Progenitor cell of endocrine pancreas (in vitro differentiated cells): ENCODE data around the gene FIZ1. TPM values are rescaled to one million over a fixed set of nuclear protein-coding genes. Genes with fewer than 3 reads are reported as not detected.
A peak's percentile ranks its signal among the peaks of the same experiment; 100 is the strongest.

ENCODE experiments used
- DNase-seq: peaks from one replicate; pipeline ENCODE4 v3.0.0; 2021; ENCODE audit warnings: low spot score; ENCODE audit not compliant: unreplicated experiment
- H3K27ac Mint-ChIP-seq: 2 replicates; pipeline ENCODE4 v1.8.0; 2021; ENCODE audit warnings: mild to moderate bottlenecking, moderate library complexity, mixed read lengths
- H3K27me3 Mint-ChIP-seq: 2 replicates; pipeline ENCODE4 v1.8.0; 2021; ENCODE audit warnings: mixed read lengths
- H3K36me3 Mint-ChIP-seq: 2 replicates; pipeline ENCODE4 v1.8.0; 2022; ENCODE audit warnings: mixed read lengths; ENCODE audit not compliant: insufficient read depth
- H3K4me1 Mint-ChIP-seq: 2 replicates; pipeline ENCODE4 v1.8.0; 2021; ENCODE audit warnings: low read depth, mixed read lengths
- H3K4me3 Mint-ChIP-seq: 2 replicates; pipeline ENCODE4 v1.8.0; 2021; ENCODE audit warnings: low read depth, mild to moderate bottlenecking, moderate library complexity, mixed read lengths
- H3K9me3 Mint-ChIP-seq: 2 replicates; pipeline ENCODE4 v1.8.0; 2021; ENCODE audit warnings: low read depth, mixed read lengths
- total RNA-seq: library from RNA; stranded (reverse); gene quantifications from 2 replicates; pipeline ENCODE4 v1.2.1, GENCODE V29; 2021
- TF ChIP-seq, protein P1 (sequence below): fragments of 200-600 bp; sonication (generic); IDR thresholded peaks from one replicate; pipeline ENCODE4 v1.5.0; 2021; ENCODE audit warnings: antibody characterized with exemption, mild to moderate bottlenecking; ENCODE audit not compliant: unreplicated experiment

The FIZ1 gene
- total RNA-seq, 1 donor from 2014 or later, result 39.0 TPM

DNA sequence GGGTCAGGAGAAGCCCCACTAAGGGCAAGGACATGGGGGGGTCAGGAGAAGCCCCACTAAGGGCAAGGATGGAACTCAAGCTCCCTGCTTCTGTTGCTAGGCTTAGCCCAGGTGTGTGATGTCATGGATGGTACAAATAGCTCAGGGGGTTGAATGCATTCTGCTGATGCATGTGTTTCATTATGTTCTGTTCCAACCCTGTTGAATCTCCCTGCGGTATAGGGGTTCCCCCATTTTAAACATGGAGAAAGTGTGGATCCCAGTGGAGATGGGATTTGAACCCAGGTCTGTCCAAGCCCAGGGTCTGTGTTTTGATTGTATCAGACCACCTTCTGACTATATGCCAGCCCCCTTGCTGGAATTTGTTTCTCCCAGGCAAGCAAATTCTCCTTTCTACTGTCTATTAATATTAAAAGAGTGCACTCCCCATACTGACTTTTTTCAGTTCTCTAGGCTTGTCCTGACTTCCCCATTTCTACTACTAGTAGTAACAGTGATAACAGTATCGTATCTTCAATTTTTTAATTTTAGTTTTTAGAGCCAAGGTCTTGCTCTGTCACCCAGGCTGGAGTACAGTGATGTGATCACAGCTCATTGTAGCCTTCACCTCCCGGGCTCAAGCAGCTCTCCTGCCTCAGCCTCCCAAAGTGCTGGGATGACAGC, 12.8 kb upstream of the FIZ1 start:
- Mint-ChIP-seq H3K27ac (peak overlapping the region; percentile 45), H3K9me3 (no peaks in the 10 kb centered on the region), H3K4me1 (peaks cover 3% of the 10 kb centered on the region), H3K27me3 (no peaks in the 10 kb centered on the region), H3K4me3 (no peak overlapping the region), H3K36me3 (peaks cover 18% of the 10 kb centered on the region)
- TF ChIP-seq, protein P1, sequence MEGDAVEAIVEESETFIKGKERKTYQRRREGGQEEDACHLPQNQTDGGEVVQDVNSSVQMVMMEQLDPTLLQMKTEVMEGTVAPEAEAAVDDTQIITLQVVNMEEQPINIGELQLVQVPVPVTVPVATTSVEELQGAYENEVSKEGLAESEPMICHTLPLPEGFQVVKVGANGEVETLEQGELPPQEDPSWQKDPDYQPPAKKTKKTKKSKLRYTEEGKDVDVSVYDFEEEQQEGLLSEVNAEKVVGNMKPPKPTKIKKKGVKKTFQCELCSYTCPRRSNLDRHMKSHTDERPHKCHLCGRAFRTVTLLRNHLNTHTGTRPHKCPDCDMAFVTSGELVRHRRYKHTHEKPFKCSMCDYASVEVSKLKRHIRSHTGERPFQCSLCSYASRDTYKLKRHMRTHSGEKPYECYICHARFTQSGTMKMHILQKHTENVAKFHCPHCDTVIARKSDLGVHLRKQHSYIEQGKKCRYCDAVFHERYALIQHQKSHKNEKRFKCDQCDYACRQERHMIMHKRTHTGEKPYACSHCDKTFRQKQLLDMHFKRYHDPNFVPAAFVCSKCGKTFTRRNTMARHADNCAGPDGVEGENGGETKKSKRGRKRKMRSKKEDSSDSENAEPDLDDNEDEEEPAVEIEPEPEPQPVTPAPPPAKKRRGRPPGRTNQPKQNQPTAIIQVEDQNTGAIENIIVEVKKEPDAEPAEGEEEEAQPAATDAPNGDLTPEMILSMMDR, result no peak
- DNase-seq, result no peak

DNA sequence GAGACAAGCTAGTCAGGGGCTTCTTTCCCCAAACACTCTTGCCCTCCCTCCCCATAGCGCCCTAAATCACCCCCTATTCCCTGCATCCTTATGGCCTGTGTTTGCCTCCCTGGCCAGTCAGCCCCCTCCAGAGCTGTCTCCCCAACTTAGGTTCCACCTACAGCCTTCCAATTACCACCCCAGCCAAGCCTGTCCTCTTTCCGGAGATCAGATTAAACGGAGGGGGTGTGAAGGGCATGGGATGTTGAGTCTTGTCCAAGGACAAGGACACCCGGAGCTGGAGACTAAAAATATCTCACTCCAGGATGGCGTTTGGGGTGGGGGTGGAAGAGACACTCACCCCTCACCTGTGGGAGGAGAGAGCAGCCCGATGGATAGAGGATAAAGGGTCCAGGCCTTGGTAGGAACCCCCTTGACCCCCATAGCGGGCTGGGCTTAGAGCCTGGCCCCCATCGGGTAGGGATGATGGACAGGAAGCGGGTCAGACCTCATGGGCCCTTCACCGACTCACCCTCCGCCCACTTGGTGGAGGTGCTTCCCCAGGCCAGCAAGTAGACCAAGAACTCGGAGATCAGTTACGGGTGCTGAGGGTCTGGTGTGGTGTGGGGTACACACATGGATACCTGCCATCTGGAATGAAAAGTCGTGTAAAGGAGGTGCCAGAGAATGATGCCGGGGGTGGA, 12.1 kb upstream of the FIZ1 start:
- Mint-ChIP-seq H3K27me3 (no peaks in the 10 kb centered on the region), H3K36me3 (peaks cover 16% of the 10 kb centered on the region), H3K27ac (no peak overlapping the region), H3K4me3 (no peak overlapping the region), H3K4me1 (peaks cover 8% of the 10 kb centered on the region), H3K9me3 (no peaks in the 10 kb centered on the region)
- TF ChIP-seq, protein P1, result no peak
- DNase-seq, result no peak

DNA sequence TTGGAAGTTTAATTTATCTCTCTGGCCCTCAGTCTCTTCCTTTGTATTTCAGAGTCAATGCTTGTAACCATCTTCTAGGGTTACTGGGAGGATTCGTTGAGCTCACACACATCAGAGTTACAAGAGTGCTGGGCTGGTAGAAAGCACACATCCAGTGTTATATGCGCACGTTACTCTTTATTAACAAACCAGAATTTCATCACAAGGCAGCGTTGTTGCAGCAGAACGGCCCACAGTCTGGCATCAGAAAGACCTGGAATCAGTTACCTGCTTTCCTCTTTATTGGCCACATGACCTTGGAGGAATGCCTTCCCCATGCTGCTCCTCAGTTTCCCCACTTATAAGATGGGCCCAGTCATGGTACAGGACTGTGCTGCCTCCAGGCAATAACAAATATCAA, 10.0 kb upstream of the FIZ1 start:
- Mint-ChIP-seq H3K4me3 (no peak overlapping the region), H3K27ac (peak overlapping the region; percentile 56), H3K36me3 (peaks cover 15% of the 10 kb centered on the region), H3K9me3 (no peaks in the 10 kb centered on the region), H3K27me3 (no peaks in the 10 kb centered on the region), H3K4me1 (peaks cover 18% of the 10 kb centered on the region)
- DNase-seq, result no peak
- TF ChIP-seq, protein P1, result no peak

DNA sequence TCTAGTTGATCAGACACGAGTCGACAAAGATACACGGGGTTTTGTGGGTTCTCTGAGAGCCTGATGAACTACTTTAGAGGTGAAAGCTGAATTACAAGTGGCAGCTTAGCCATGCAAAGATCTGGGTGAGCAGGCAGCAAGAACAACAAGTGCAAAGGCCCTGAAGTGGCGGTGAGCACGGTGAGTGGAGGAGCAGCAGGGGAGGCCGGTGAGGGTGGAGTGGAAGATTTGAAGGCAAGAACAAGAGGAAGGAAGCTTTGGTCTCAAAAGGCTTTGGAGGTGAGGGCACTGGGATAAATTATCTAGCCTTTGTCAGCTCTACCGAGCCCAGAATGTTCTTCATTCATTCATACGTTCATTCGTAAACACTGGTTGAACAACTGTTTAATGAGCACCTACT, 7.5 kb upstream of the FIZ1 start:
- H3K36me3 Mint-ChIP-seq, result peaks cover 10% of the 10 kb centered on the region
- H3K27me3 Mint-ChIP-seq, result no peaks in the 10 kb centered on the region
- TF ChIP-seq, protein P1, result no peak
- H3K27ac Mint-ChIP-seq, result peak overlapping the region; percentile 18
- DNase-seq, result no peak
- peak overlapping the region; percentile 97 for H3K4me3 Mint-ChIP-seq
- no peaks in the 10 kb centered on the region for H3K9me3 Mint-ChIP-seq
- H3K4me1 Mint-ChIP-seq, result peaks cover 18% of the 10 kb centered on the region

DNA sequence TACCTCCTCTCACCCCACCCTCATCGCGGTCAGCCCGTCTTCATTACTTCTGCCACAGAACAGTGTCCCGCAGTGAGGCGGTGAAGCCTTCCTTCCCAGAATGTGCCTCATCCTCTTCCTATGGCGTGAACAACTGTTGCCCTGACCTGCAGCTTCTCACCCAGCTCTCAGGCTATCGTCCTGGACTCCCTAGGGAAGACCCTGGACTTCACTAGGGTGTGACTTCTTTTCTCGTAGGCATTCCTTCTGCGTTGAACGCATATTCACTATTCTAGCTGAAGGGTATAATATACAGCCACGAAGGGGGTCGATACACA, 7.1 kb upstream of the FIZ1 start:
- Mint-ChIP-seq H3K27me3 (no peaks in the 10 kb centered on the region), H3K27ac (peak overlapping the region; percentile 96), H3K9me3 (no peaks in the 10 kb centered on the region), H3K4me1 (peaks cover 18% of the 10 kb centered on the region), H3K4me3 (peak overlapping the region; percentile 97), H3K36me3 (peaks cover 10% of the 10 kb centered on the region)
- DNase-seq, result no peak
- TF ChIP-seq, protein P1, result no peak
